H9 (cell line): Measurements from ENCODE around the gene DMBT1. TPM values are rescaled to one million over a fixed set of nuclear protein-coding genes. Genes with fewer than 3 reads are reported as not detected.

ENCODE experiments used
- DNase-seq: peaks from one replicate; pipeline ENCODE4 v3.0.0-alpha.2; 2017
- H2AFZ ChIP-seq: one replicate; pipeline ENCODE4 v1.6.1; 2013; ENCODE audit warnings: mild to moderate bottlenecking, low read length, control low read depth, moderate library complexity
- H2AK5ac ChIP-seq: 2 replicates; pipeline ENCODE4 v1.6.1; 2013; ENCODE audit warnings: low read length, control low read depth, mixed read lengths; ENCODE audit not compliant: insufficient read length
- H2BK120ac ChIP-seq: one replicate; pipeline ENCODE4 v1.6.1; 2013; ENCODE audit warnings: low read depth, mild to moderate bottlenecking, low read length, control low read depth, inconsistent platforms; ENCODE audit not compliant: poor library complexity, severe bottlenecking
- H2BK12ac ChIP-seq: 2 replicates; pipeline ENCODE4 v1.6.1; 2013; ENCODE audit warnings: low read length, control low read depth, mixed read lengths, low read depth; ENCODE audit not compliant: insufficient read length
- H2BK15ac ChIP-seq: 2 replicates; pipeline ENCODE4 v1.6.1; 2013; ENCODE audit warnings: low read depth, low read length, control low read depth
- H2BK20ac ChIP-seq: one replicate; pipeline ENCODE4 v1.6.1; 2013; ENCODE audit warnings: low read depth, mild to moderate bottlenecking, low read length, control low read depth, inconsistent platforms; ENCODE audit not compliant: poor library complexity, severe bottlenecking
- H2BK5ac ChIP-seq: 2 replicates; pipeline ENCODE4 v1.6.1; 2013; ENCODE audit warnings: low read length, control low read depth, mixed read lengths; ENCODE audit not compliant: insufficient read length
- H3K14ac ChIP-seq: 2 replicates; pipeline ENCODE4 v1.6.1; 2013; ENCODE audit warnings: low read length, control low read depth; ENCODE audit not compliant: insufficient read depth
- H3K18ac ChIP-seq: 2 replicates; pipeline ENCODE4 v1.6.1; 2013; ENCODE audit warnings: low read depth, mild to moderate bottlenecking, mixed read lengths, low read length, control low read depth; ENCODE audit not compliant: insufficient read length
- H3K23ac ChIP-seq: 2 replicates; pipeline ENCODE4 v1.6.1; 2013; ENCODE audit warnings: low read length, control low read depth, mixed read lengths, low read depth; ENCODE audit not compliant: insufficient read length
- H3K23me2 ChIP-seq: 2 replicates; pipeline ENCODE4 v1.6.1; 2013; ENCODE audit warnings: low read depth, mild to moderate bottlenecking, mixed read lengths, low read length, control low read depth; ENCODE audit not compliant: insufficient read length, poor library complexity, severe bottlenecking
- H3K27ac ChIP-seq: 2 replicates; pipeline ENCODE4 v1.5.1; 2013; ENCODE audit warnings: low read length, control low read depth, mixed read lengths, low read depth; ENCODE audit not compliant: insufficient read length
- H3K27me3 ChIP-seq: 2 replicates; pipeline ENCODE4 v1.6.1; 2013; ENCODE audit warnings: low read length, control low read depth, inconsistent platforms; ENCODE audit not compliant: insufficient read depth
- H3K4ac ChIP-seq: 2 replicates; pipeline ENCODE4 v1.6.1; 2013; ENCODE audit warnings: low read depth, mild to moderate bottlenecking, control low read depth, inconsistent platforms, low read length, moderate library complexity
- H3K4me1 ChIP-seq: 2 replicates; pipeline ENCODE4 v1.6.1; 2013; ENCODE audit warnings: low read length, control low read depth, inconsistent platforms; ENCODE audit not compliant: insufficient read depth
- H3K4me2 ChIP-seq: 2 replicates; pipeline ENCODE4 v1.6.1; 2013; ENCODE audit warnings: low read length, control low read depth, mixed read lengths; ENCODE audit not compliant: insufficient read length, insufficient read depth
- H3K56ac ChIP-seq: 2 replicates; pipeline ENCODE4 v1.6.1; 2013; ENCODE audit warnings: low read depth, mild to moderate bottlenecking, mixed read lengths, low read length, control low read depth; ENCODE audit not compliant: insufficient read length
- H3K79me1 ChIP-seq: 2 replicates; pipeline ENCODE4 v1.6.1; 2013; ENCODE audit warnings: low read depth, mild to moderate bottlenecking, moderate library complexity, low read length, control low read depth, inconsistent platforms; ENCODE audit not compliant: insufficient read depth, poor library complexity, severe bottlenecking
- H3K79me2 ChIP-seq: 2 replicates; pipeline ENCODE4 v1.6.1; 2013; ENCODE audit warnings: low read length, control low read depth, inconsistent platforms; ENCODE audit not compliant: insufficient read depth
- H3K9ac ChIP-seq: 2 replicates; pipeline ENCODE4 v1.6.1; 2013; ENCODE audit warnings: low read length, control low read depth, mixed read lengths; ENCODE audit not compliant: insufficient read length; ENCODE audit errors: extremely low read depth
- H3K9me3 ChIP-seq: one replicate; pipeline ENCODE4 v1.6.1; 2013; ENCODE audit warnings: low read depth, low read length, inconsistent platforms; ENCODE audit not compliant: control insufficient read depth
- H3T11ph ChIP-seq: one replicate; pipeline ENCODE4 v1.6.1; 2013; ENCODE audit warnings: mild to moderate bottlenecking, low read length, control low read depth, inconsistent platforms
- H4K20me1 ChIP-seq: one replicate; pipeline ENCODE4 v1.6.1; 2013; ENCODE audit not compliant: control insufficient read depth, insufficient read length, insufficient read depth
- H4K5ac ChIP-seq: 2 replicates; pipeline ENCODE4 v1.6.1; 2013; ENCODE audit warnings: low read depth, mild to moderate bottlenecking, mixed read lengths, low read length, control low read depth; ENCODE audit not compliant: insufficient read length
- H4K8ac ChIP-seq: replicated peaks from 2 replicates; pipeline ENCODE4 v1.6.1; 2013; ENCODE audit warnings: low read length, control low read depth, mixed read lengths, low read depth; ENCODE audit not compliant: insufficient read length
- H4K91ac ChIP-seq: 2 replicates; pipeline ENCODE4 v1.6.1; 2013; ENCODE audit warnings: low read depth, mild to moderate bottlenecking, moderate library complexity, mixed read lengths, low read length, control low read depth; ENCODE audit not compliant: insufficient read length
- H3K27ac Mint-ChIP-seq, 3 experiments: 2 replicates in 2 of 3; 3 replicates in 1 of 3; pipeline ENCODE4 v1.8.0; 2020 to 2021; ENCODE audit warnings: mixed read lengths in 3 of 3, mild to moderate bottlenecking in 1 of 3, moderate library complexity in 1 of 3
- H3K27me3 Mint-ChIP-seq: 2 replicates; pipeline ENCODE4 v1.8.0; 2021; ENCODE audit warnings: low read depth, mild to moderate bottlenecking, moderate library complexity, mixed read lengths
- H3K36me3 Mint-ChIP-seq, 3 experiments: 2 replicates in 2 of 3; 3 replicates in 1 of 3; pipeline ENCODE4 v1.8.0; 2020 to 2021; ENCODE audit warnings: low read depth in 3 of 3, mixed read lengths in 3 of 3; ENCODE audit not compliant: insufficient read depth in 1 of 3
- H3K4me1 Mint-ChIP-seq, 2 experiments: 2 replicates each; pipeline ENCODE4 v1.8.0; 2020; ENCODE audit warnings: mixed read lengths in 2 of 2
- H3K4me3 Mint-ChIP-seq, 2 experiments: 2 replicates in 1 of 2; 3 replicates in 1 of 2; pipeline ENCODE4 v1.8.0; 2020 to 2021; ENCODE audit warnings: mild to moderate bottlenecking in 2 of 2, mixed read lengths in 2 of 2, moderate library complexity in 1 of 2
- H3K9me3 Mint-ChIP-seq, 2 experiments: 2 replicates in 1 of 2; 3 replicates in 1 of 2; pipeline ENCODE4 v1.8.0; 2020; ENCODE audit warnings: mild to moderate bottlenecking in 2 of 2, mixed read lengths in 2 of 2, moderate library complexity in 1 of 2
- CTCF ChIP-seq: fragments of 200-600 bp; sonication (generic); conservative IDR thresholded peaks from 3 replicates; pipeline ENCODE4 v1.8.0; 2021; ENCODE audit warnings: antibody characterized with exemption, mild to moderate bottlenecking
- WGBS: extraction: QIAGEN DNeasy Blood & Tissue Kit; methylation state at CpG from one replicate; pipeline ENCODE4 v1.1.7; 2013; ENCODE audit warnings: missing lambda C conversion rate, low lambda C conversion rate, mixed read lengths; ENCODE audit not compliant: insufficient read length; ENCODE audit errors: extremely low coverage; 5-methylcytosine and 5-hydroxymethylcytosine counted together
- total RNA-seq: library from RNA; stranded (reverse); gene quantifications from 2 replicates; pipeline ENCODE4 v1.2.1, GENCODE V29; 2021

The DMBT1 gene
- total RNA-seq, 1 experiment from 2014 or later: 0.04 TPM

GRCh38 chr10:122669842-122670241 lies 109.3 kb downstream of the DMBT1 start:
- Histone ChIP-seq H4K8ac (no peak overlapping the region), H3K4me2 (no peak overlapping the region), H2BK12ac (no peak overlapping the region), H3K9me3 (no peaks in the 10 kb centered on the region), H2AK5ac (no peak overlapping the region), H3T11ph (no peak overlapping the region), H3K23me2 (no peaks in the 10 kb centered on the region), H3K9ac (no peak overlapping the region), H4K20me1 (no peaks in the 10 kb centered on the region), H3K23ac (no peak overlapping the region), H2BK5ac (no peak overlapping the region), H3K27me3 (no peaks in the 10 kb centered on the region), H3K56ac (no peak overlapping the region), H3K79me2 (no peaks in the 10 kb centered on the region), H3K27ac (no peak overlapping the region), H2AFZ (no peak overlapping the region), H2BK15ac (no peak overlapping the region), H2BK120ac (no peak overlapping the region), H4K91ac (no peak overlapping the region), H2BK20ac (no peak overlapping the region), H3K18ac (no peak overlapping the region), H4K5ac (no peak overlapping the region), H3K14ac (no peak overlapping the region), H3K79me1 (no peaks in the 10 kb centered on the region), H3K4ac (no peak overlapping the region), H3K4me1 (peaks cover 3% of the 10 kb centered on the region; the same call in 1 of the 2 replicates)
- Mint-ChIP-seq H3K27me3 (no peaks in the 10 kb centered on the region), H3K36me3 (no peaks in the 10 kb centered on the region), H3K4me3 (no peak overlapping the region), H3K9me3 (no peaks in the 10 kb centered on the region), H3K4me1 (peaks cover 8 to 15% of the 10 kb centered on the region in 2 experiments; a peak in 3 of 4 replicates), H3K27ac (no peak overlapping the region)
- WGBS: no CpG with 5 or more reads among the region's 2 CpGs
- DNase-seq: peak; percentile 43
- peak; percentile 50; the same call in 2 of the 3 replicates for TF ChIP-seq CTCF
